Naive thymus-derived CD4-positive, alpha-beta T cell (primary cell): Measurements from ENCODE around the gene ELP4. TPM values are rescaled to one million over a fixed set of nuclear protein-coding genes. Genes with fewer than 3 reads are reported as not detected.

Source experiments
- ATAC-seq: fragments of 150-1000 bp; cut with Tn5 transposase; 2 replicates; pipeline ENCODE4 v1.10.0; 2021; ENCODE audit warnings: mild to moderate bottlenecking, moderate library complexity
- CTCF ChIA-PET: fragments of 350-600 bp; sonication (Branson Sonifier 250); formaldehyde crosslinking; loops from one replicate; lab custom pipeline; 2021; ENCODE audit warnings: antibody characterized with exemption; lab: Charles Lee
- POLR2A ChIA-PET: fragments of 350-600 bp; sonication (Branson Sonifier 250); formaldehyde crosslinking; loops from one replicate; lab custom pipeline; 2021; ENCODE audit warnings: antibody characterized with exemption, inconsistent platforms; lab: Charles Lee
- DNase-seq, 9 donors: peaks; one replicate each; pipeline versions ENCODE4 v3.0.0 to v3.0.0-alpha.2; 2020 to 2022; ENCODE audit warnings: mixed read lengths in 1 of 9
- H3K27ac ChIP-seq: one replicate; pipeline ENCODE4 v1.7.0; 2013; ENCODE audit warnings: mild to moderate bottlenecking, low read depth, low read length, moderate library complexity
- H3K27me3 ChIP-seq, 2 donors: one replicate each; pipeline ENCODE4 v1.7.0; 2013; ENCODE audit warnings: low read length in 2 of 2, mild to moderate bottlenecking in 2 of 2, moderate library complexity in 2 of 2; ENCODE audit not compliant: control insufficient read depth in 2 of 2, insufficient read depth in 2 of 2
- H3K36me3 ChIP-seq, 3 experiments: 1 replicate in 2 of 3; 2 replicates in 1 of 3; pipeline ENCODE4 v1.7.0; 2013; ENCODE audit warnings: low read length in 3 of 3, mild to moderate bottlenecking in 3 of 3, moderate library complexity in 1 of 3; ENCODE audit not compliant: insufficient read depth in 3 of 3, control insufficient read depth in 2 of 3
- H3K4me1 ChIP-seq, 2 donors: one replicate each; pipeline ENCODE4 v1.7.0; 2013; ENCODE audit warnings: low read length in 2 of 2, mild to moderate bottlenecking in 2 of 2, moderate library complexity in 1 of 2; ENCODE audit not compliant: control insufficient read depth in 2 of 2, insufficient read depth in 2 of 2
- H3K4me3 ChIP-seq: 2 replicates; pipeline ENCODE4 v1.7.0; 2013; ENCODE audit warnings: mild to moderate bottlenecking, low read length
- H3K9me3 ChIP-seq, 3 experiments: 1 replicate in 2 of 3; 2 replicates in 1 of 3; pipeline ENCODE4 v1.7.0; 2013; ENCODE audit warnings: low read length in 3 of 3; ENCODE audit not compliant: control insufficient read depth in 2 of 3
- H3K27ac Mint-ChIP-seq, 9 donors: one replicate each; pipeline ENCODE4 v1.8.0; 2020 to 2022; ENCODE audit warnings: mixed read lengths in 9 of 9, mild to moderate bottlenecking in 8 of 9, moderate library complexity in 5 of 9, inconsistent platforms in 2 of 9
- H3K27me3 Mint-ChIP-seq, 5 donors: one replicate each; pipeline ENCODE4 v1.8.0; 2021 to 2022; ENCODE audit warnings: mixed read lengths in 5 of 5, mild to moderate bottlenecking in 1 of 5
- H3K36me3 Mint-ChIP-seq, 5 donors: one replicate each; pipeline ENCODE4 v1.8.0; 2020 to 2022; ENCODE audit warnings: mixed read lengths in 5 of 5, mild to moderate bottlenecking in 3 of 5, inconsistent platforms in 1 of 5
- H3K4me1 Mint-ChIP-seq, 7 donors: one replicate each; pipeline ENCODE4 v1.8.0; 2020 to 2022; ENCODE audit warnings: mixed read lengths in 7 of 7, mild to moderate bottlenecking in 3 of 7, inconsistent platforms in 1 of 7
- H3K4me3 Mint-ChIP-seq, 10 donors: one replicate each; pipeline ENCODE4 v1.8.0; 2020 to 2022; ENCODE audit warnings: mild to moderate bottlenecking in 10 of 10, mixed read lengths in 10 of 10, moderate library complexity in 6 of 10, inconsistent platforms in 2 of 10
- H3K9me3 Mint-ChIP-seq, 11 donors: one replicate each; pipeline ENCODE4 v1.8.0; 2020 to 2022; ENCODE audit warnings: mixed read lengths in 11 of 11, mild to moderate bottlenecking in 4 of 11, inconsistent platforms in 1 of 11, moderate library complexity in 1 of 11
- intact Hi-C, 2 donors: fragments of 100-400 bp; cut with micrococcal nuclease; formaldehyde crosslinking; loops; one replicate each; pipeline ENCODE4 v1.15.1; 2023
- polyA plus RNA-seq, 2 donors: library from polyadenylated mRNA; unstranded; fragments of 300-500 nt; fragmentation: Illumina TruSeq; gene quantifications; one replicate each; pipeline ENCODE4 v1.2.3, GENCODE V29; 2021
- total RNA-seq, 6 experiments: library from RNA in 5 of 6; stranded (reverse) in 5 of 6; gene quantifications; 1 replicate in 5 of 6; 2 replicates in 1 of 6; pipeline ENCODE4 v1.2.3 and lab custom pipeline; 2021 to 2026

ELP4 gene
- total and polyA plus RNA-seq, 7 experiments from 2014 or later: 16.8 to 23.5 (median 21.2) TPM

DNA sequence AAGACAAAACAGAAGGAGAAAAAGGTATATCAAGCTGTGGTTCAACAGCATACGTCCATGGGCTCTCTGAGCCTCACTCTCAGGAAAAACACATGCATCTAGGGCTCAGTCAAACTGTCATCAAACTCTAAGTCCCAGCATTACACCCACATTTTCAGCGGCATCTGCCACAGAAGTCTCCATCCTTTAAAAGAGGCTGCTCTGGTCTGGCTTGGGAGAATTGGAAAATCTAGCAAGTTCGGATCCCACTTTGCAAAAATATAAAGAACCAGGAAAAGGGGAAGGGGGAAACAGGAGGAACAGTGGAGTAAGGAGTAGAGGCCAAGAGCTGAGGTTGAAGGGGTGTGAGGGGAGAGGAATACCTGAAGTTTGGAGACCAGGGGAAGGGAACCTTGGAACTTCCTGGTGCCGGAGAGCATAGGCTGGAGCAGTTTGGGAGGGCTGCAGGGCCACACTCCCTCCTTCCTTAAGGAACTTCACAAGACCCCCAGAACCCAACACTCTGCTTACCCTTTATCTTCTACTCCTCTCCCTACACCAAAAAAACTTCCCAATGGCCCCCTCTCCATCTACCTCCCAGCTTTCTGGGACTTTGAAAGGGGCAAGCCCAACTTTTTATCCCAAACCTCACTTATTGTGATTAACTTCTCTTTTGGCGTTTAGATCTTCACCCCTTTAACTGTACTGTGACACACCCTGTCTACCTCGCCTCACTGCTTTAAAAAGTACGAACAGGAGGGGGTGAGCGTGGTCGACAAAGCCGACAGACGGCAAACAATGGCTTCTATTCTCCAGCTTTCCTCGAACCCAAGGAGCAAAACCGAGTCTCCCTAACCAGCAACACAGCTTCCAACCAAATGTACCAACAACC is 297.6 kb downstream of the ELP4 start:
- Histone ChIP-seq H3K9me3 (no peaks in the 10 kb centered on the region), H3K27me3 (peaks cover 18 to 69% of the 10 kb centered on the region in 2 donors), H3K36me3 (no peaks in the 10 kb centered on the region), H3K4me1 (peaks cover 9 to 40% of the 10 kb centered on the region in 2 donors), H3K4me3 (no peak overlapping the region), H3K27ac (no peak overlapping the region)
- intact Hi-C loops: no loop called here
- H3K27ac Mint-ChIP-seq: peak overlapping the region in 2 of 9 donors; percentile 0 to 48
- H3K9me3 Mint-ChIP-seq: peaks cover 4 to 47% (median 15%) of the 10 kb centered on the region in 11 donors
- peaks cover 35 to 64% (median 55%) of the 10 kb centered on the region in 7 donors for H3K4me1 Mint-ChIP-seq
- peaks cover 76 to 87% (median 80%) of the 10 kb centered on the region in 5 donors for H3K27me3 Mint-ChIP-seq
- ATAC-seq (no peak), DNase-seq (no peak)
- H3K36me3 Mint-ChIP-seq: peaks cover 0 to 31% (median 18%) of the 10 kb centered on the region in 5 donors
- CTCF ChIA-PET: no interaction called here
- H3K4me3 Mint-ChIP-seq: peak overlapping the region in 6 of 10 donors; percentile 0 to 37 (median 12)
- POLR2A ChIA-PET: no interaction called here

DNA sequence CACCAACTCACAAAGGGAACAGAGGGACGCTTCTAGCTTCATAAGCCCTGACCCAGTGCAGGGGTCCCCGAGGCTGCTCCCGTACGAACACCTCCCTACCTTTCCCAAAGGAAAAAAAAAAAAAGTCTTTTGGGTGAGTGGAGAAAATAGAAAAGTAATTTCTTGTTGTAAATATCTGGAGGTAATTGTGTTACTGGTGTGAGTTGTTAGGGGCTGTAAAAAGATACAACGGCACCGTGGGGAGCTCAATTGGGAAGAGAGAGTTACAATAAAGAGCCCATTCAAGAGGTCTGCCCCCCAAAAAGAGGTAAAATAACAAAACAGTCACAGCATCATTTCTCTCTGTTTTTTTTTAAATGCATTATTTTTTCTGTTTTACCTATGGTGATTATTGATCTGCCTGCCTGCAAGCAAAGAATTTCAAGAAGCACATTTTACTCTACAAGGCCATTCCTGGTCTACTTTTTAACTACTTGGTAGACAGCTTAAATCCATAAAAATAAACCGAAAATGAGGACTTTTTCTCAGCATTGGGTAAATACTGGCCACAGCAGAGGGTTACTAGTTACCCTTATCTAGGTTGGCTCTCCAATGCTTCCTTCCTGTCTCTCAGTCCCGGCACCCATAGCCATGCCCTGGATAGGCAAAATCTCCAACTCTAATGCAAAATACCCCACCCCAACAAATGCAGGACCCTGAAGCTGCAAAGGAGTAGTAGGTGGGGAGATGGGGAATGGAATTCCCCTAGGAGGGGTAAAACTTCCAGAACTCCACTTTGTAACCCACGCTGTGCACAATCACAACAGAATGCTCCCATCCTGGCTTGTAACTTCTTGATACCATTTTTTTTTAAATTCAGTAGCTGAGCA is 298.5 kb downstream of the ELP4 start:
- intact Hi-C loops: no loop called here
- Mint-ChIP-seq H3K36me3 (peaks cover 0 to 31% (median 15%) of the 10 kb centered on the region in 5 donors), H3K27ac (peak overlapping the region in 1 of 9 donors; percentile 56), H3K27me3 (peaks cover 72 to 87% (median 77%) of the 10 kb centered on the region in 5 donors), H3K4me1 (peaks cover 35 to 66% (median 57%) of the 10 kb centered on the region in 7 donors), H3K4me3 (peak overlapping the region in 3 of 10 donors; percentile 9 to 16 (median 16)), H3K9me3 (peaks cover 0 to 44% (median 15%) of the 10 kb centered on the region in 11 donors)
- no peak overlapping the region for H3K27ac ChIP-seq
- no peak overlapping the region for H3K4me3 ChIP-seq
- ATAC-seq (no peak), DNase-seq (no peak)
- H3K36me3 ChIP-seq: no peaks in the 10 kb centered on the region
- peaks cover 18 to 74% of the 10 kb centered on the region in 2 donors for H3K27me3 ChIP-seq
- peaks cover 16 to 44% of the 10 kb centered on the region in 2 donors for H3K4me1 ChIP-seq
- no peaks in the 10 kb centered on the region for H3K9me3 ChIP-seq
- ChIA-PET POLR2A (no interaction called here), CTCF (no interaction called here)

DNA sequence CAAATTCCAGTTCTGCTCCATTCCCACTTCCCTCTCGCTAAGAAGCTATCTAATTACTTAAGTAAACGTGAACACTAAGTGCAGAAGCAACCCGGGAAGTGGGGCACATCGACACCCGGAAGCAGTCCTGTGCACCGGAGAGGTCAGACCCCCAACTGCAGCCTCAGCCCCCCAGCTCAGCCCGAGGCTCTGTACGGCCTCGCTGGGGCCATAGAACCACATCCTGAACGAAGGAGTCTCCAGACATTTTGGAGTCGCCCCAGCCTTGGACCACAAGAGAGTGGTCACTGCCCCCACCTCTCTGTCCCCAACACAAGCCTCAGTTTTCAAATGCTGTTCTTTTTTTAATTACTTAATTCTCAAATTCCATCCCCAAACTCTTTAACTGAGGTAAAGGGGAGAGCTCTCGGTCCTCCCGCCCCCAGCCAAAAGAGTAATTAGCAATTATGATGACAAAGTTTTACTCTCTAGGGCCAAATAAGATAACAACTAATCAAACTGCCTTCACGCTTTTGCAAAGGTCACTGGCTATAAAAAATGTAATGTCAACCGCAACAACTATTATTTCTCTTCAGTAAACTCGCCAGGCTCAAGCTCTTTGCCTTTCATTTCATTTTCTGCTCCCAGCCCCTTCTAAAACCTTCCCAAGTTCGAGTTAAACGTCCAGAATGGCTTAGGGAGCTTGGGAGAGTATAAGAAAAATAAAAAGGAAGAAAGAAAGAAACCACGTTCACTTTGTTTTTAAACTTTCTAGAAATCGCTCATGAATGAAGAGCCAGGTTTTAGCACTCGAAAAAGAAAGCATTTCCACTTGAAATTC is 299.4 kb downstream of the ELP4 start:
- intact Hi-C loops: no loop called here
- ATAC-seq: no peak
- ChIA-PET POLR2A (no interaction called here), CTCF (no interaction called here)
- peaks cover 13 to 72% of the 10 kb centered on the region in 2 donors for H3K27me3 ChIP-seq
- peak overlapping the region; percentile 57 to 87 (median 76) for H3K4me3 Mint-ChIP-seq
- no peaks in the 10 kb centered on the region for H3K9me3 ChIP-seq
- H3K36me3 Mint-ChIP-seq: peaks cover 0 to 27% (median 10%) of the 10 kb centered on the region in 5 donors
- no peaks in the 10 kb centered on the region for H3K36me3 ChIP-seq
- peaks cover 0 to 36% (median 6%) of the 10 kb centered on the region in 11 donors for H3K9me3 Mint-ChIP-seq
- peak overlapping the region in 3 of 9 donors; percentile 11 to 82 (median 56) for H3K27ac Mint-ChIP-seq
- peaks cover 68 to 85% (median 72%) of the 10 kb centered on the region in 5 donors for H3K27me3 Mint-ChIP-seq
- H3K4me3 ChIP-seq: no peak overlapping the region
- DNase-seq: no peak
- H3K27ac ChIP-seq: no peak overlapping the region
- H3K4me1 Mint-ChIP-seq: peaks cover 28 to 64% (median 51%) of the 10 kb centered on the region in 7 donors
- peaks cover 16 to 40% of the 10 kb centered on the region in 2 donors for H3K4me1 ChIP-seq

DNA sequence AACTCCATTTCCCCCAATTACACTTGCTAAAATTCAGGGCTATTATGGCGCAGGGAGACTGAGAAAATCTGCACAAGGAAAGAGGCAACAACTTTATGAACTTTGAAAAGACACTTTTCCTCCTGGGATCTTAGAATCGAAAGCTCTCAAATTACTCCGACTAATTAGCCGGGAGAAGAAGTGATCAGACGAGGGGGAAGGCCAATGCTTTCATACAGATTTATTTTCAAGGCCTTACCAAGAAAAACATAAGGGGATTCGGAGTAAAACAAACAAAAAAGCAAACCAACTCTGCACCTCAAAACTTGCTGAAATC is 299.9 kb downstream of the ELP4 start:
- POLR2A ChIA-PET: no interaction called here

DNA sequence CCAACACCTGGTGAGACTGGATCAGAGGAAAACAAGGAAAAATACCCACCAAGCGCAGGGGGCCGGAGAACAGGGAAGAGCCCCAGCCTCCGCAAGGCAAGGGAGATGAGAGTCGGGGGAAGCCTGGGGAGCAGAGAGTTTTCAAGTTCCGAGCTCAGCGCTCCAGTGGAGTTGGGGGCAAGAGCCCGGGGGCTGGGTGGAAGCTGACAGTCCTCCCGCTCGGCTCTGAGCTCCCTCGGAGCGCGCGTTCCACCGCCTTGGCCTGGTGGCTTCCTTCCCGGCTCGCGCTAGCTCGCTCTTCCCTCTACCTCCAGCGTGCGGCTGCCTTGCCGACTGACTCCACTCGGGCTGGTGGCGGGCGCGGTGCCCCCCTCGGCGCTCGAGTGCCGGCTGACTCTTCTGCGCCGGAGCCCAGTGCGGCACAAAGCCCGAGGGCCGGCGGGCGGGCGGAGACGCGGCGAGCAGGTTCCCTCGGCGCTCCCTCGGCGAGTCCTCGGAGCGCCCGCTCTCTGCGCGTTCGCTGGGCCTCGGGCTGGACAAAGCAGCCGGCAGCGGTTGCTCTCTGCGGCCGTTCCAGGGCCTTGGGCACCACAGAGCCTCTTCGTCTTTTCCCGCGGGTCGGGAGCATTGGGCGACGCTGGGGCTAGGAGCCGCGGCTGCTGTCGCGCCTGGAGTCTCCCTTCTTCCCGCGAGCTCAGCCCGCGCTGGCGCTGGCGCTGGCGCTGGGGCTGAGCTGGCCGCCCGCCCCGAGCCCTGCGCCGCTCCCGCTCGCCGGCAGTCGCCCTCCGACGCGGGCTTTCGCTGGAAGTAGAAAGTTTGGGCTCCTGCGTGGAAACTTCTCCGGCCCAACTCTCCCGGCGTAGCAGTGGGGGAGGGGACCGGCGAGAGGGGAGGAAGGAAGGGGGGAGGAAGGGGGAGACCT is 300.6 kb downstream of the ELP4 start:
- Histone ChIP-seq H3K4me1 (peaks cover 11 to 30% of the 10 kb centered on the region in 2 donors), H3K9me3 (no peaks in the 10 kb centered on the region), H3K36me3 (no peaks in the 10 kb centered on the region), H3K4me3 (peak overlapping the region; percentile 15), H3K27ac (no peak overlapping the region), H3K27me3 (peaks cover 14 to 65% of the 10 kb centered on the region in 2 donors)
- no peak for DNase-seq
- ChIA-PET POLR2A (no interaction called here), CTCF (no interaction called here)
- Mint-ChIP-seq H3K9me3 (peaks cover 0 to 27% (median 6%) of the 10 kb centered on the region in 11 donors), H3K4me3 (peak overlapping the region; percentile 69 to 94 (median 82)), H3K27ac (peak overlapping the region in 1 of 9 donors; percentile 82), H3K36me3 (peaks cover 0 to 20% (median 7%) of the 10 kb centered on the region in 5 donors), H3K27me3 (peaks cover 66 to 85% (median 71%) of the 10 kb centered on the region in 5 donors), H3K4me1 (peaks cover 21 to 64% (median 52%) of the 10 kb centered on the region in 7 donors)
- intact Hi-C loops: loop anchor here (10.0 kb wide), 3 partner anchors 325 to 445 kb away; partner anchors contain the start of genes DCDC1 (in 1 of the 2) and DNAJC24 (in 1 of the 2)
- no peak for ATAC-seq

More for the DNA sequence above, 299.9 kb downstream of the ELP4 start:
- Histone ChIP-seq H3K4me1 (peaks cover 15 to 34% of the 10 kb centered on the region in 2 donors), H3K9me3 (no peaks in the 10 kb centered on the region), H3K27ac (no peak overlapping the region), H3K4me3 (no peak overlapping the region), H3K27me3 (peaks cover 13 to 70% of the 10 kb centered on the region in 2 donors), H3K36me3 (no peaks in the 10 kb centered on the region)
- intact Hi-C loops: no loop called here
- Mint-ChIP-seq H3K27me3 (peaks cover 66 to 83% (median 69%) of the 10 kb centered on the region in 5 donors), H3K36me3 (peaks cover 0 to 21% (median 7%) of the 10 kb centered on the region in 5 donors), H3K4me3 (peak overlapping the region; percentile 57 to 87 (median 76)), H3K27ac (peak overlapping the region in 2 of 9 donors; percentile 11 to 82), H3K9me3 (peaks cover 0 to 31% (median 6%) of the 10 kb centered on the region in 11 donors), H3K4me1 (peaks cover 22 to 63% (median 50%) of the 10 kb centered on the region in 7 donors)
- ATAC-seq (no peak), DNase-seq (no peak)
- CTCF ChIA-PET: no interaction called here
